HUDEP-2 (cell line): ENCODE results near the gene ACLY.
A peak's percentile ranks its signal among the peaks of the same experiment; 100 is the strongest.
"Not testable (repeated sequence)": the region's sequence is repeated elsewhere in the genome, so short reads cannot be mapped to it uniquely, and the experiment has no call there.

ENCODE experiments used
- DNase-seq, 76 experiments: peaks; one replicate each; lab custom pipeline; 2025; ENCODE audit not compliant: unreplicated experiment in 76 of 76; lab: John Stamatoyannopoulos, UW

The ACLY gene

DNA sequence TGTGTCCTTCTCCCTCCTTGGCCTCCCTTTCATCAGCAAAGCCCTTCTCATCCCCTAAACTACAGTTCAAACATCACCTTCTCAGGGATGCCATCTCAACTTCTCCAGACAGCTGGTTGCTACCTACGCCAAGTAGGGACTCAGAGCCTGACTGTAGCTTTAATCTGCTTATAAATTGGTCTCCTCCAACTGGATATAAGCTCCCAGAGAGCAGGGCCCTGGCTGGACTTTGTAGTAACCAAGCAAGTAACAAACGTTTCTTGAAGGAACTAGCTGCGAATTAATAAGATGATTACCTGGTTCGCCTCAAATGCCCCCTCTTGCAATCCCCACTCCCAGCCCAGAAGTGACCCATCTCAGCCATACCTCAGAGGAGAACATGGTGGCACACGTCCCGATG is 36.0 kb downstream of the ACLY start:
- DNase-seq: no peak

- no peak for DNase-seq
These were observed 38.6 kb downstream of the ACLY start for GRCh38 chr17:41880130-41880529.

- DNase-seq: not testable (repeated sequence)
These were observed 44.5 kb downstream of the ACLY start for GRCh38 chr17:41874293-41874670.

- no peak for DNase-seq
These were observed 45.0 kb downstream of the ACLY start for GRCh38 chr17:41873559-41874292.

GRCh38 chr17:41871789-41872188 is 47.0 kb downstream of the ACLY start:
- no peak for DNase-seq

GRCh38 chr17:41870627-41871026 is 48.1 kb downstream of the ACLY start:
- no peak for DNase-seq

DNA sequence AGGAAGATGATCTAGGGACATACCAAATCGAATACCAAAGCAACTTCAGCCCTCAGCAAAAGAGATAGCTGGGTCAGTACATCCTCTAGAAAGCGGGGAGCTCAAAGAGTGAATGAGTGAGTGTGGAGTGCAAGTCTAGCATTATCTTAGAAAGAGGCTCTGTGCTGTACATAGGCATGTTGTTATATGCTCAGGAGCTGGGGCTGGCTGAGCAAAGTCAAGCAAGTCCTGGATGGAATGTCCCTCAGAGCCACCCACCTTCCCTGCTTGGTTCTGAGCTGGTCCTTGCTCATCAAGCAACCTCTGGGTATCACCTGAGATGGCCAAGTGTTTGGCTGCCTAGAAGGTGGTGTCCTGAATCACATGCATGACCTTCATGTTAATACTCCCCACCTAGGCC is 48.7 kb downstream of the ACLY start:
- DNase-seq: no peak

DNA sequence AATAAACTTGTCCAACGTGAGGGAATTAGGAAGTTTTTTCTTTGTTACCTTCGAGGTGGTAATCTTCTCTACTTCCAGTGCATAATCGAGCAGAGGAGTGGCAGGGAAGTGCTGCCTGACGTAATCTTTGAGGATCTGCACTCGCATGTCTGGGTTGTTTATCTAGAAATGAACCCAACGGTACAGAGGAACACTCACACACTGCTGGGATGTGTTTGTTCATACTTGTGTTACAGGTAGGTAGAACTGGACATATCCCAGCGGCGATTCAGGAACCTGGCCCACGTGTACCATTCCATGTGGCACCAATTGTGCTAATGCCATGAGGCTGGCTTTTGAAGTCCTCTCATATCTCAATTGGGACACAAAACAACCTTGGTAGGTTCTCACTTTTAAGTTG is 49.3 kb downstream of the ACLY start:
- DNase-seq: peak in 1 of 76 experiments; percentile 8

GRCh38 chr17:41868568-41868967 is 50.2 kb downstream of the ACLY start:
- DNase-seq: no peak

DNA sequence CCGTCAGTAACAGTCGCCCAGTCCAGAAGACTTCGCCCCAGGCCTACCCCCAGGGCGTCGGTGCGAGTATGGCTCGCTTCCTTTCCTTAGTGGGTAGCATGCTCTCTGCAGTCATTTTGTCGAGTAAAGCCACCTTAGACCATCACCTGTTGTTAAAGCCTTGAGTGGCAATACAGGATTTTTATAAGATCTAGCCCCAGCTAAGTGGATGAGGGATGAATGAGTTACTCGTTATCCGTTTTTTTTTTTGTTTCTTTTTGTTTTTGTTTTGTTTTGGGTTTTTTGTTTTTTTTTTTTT is 53.2 kb downstream of the ACLY start:
- peak in 1 of 76 experiments; percentile 27 for DNase-seq

DNA sequence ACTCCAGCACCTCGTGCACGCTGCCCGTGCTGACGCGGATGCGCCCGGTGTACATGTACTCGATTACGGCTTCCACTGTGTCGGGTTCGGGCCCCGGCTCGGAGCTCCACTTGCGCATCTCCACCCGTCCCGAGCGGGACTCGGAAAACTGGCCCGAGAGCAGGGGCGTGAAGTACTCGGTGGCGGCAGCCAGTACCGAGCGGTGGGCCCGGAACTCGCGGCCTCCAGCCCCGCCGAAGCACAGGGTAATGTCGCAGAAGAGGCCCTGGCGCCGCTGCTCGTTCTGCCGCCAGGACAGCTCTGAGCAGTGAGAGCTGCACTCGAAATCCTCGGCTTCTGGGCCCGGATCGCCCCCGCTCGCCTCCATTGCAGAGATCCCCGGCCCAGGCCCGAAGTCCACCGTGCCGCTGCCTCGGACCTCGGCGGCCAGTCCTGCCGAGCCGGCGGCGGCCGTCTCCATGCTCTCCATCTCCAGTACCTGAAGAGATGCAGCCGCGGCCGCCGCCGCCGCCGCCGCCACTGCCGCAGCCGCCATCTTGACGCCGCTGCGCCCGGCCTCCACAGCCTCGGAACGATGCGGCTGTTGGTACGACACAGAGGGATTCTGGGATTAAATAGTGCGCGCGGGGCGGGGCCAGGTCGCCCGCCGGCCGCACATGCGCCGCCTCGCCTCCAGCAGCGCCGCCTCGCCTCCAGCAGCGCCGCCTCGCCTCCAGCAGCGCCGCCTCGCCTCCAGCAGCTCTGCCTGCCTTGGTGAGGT is 53.7 kb downstream of the ACLY start, which contains the start of gene KLHL11:
TSS of gene KLHL11 (minus strand) at position 588 of the 760 bp plus-strand sequence. CDS start at position 535, 53 bp downstream.
- peak in 74 of 76 experiments; percentile 15 to 91 (median 76) for DNase-seq

DNA sequence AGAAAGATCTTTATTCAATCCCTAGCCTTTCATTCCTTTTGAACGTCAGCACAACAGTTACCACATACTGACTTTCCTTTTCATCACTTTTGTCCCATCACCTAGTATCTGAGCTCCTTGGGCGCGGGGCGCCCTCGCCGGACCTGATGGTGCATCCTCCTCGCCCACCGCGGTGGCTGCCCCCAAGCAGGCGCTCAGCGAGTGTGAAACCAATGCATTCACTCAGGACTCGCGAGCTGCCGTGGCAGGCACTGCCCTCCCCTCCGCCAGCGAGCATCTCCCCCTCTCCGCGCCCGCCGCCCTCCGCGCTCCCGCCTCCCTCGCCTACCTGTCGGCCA is 54.3 kb downstream of the ACLY start:
- peak in 1 of 76 experiments; percentile 27 for DNase-seq

- DNase-seq: no peak
These were observed 55.5 kb downstream of the ACLY start for GRCh38 chr17:41863074-41863848.

DNA sequence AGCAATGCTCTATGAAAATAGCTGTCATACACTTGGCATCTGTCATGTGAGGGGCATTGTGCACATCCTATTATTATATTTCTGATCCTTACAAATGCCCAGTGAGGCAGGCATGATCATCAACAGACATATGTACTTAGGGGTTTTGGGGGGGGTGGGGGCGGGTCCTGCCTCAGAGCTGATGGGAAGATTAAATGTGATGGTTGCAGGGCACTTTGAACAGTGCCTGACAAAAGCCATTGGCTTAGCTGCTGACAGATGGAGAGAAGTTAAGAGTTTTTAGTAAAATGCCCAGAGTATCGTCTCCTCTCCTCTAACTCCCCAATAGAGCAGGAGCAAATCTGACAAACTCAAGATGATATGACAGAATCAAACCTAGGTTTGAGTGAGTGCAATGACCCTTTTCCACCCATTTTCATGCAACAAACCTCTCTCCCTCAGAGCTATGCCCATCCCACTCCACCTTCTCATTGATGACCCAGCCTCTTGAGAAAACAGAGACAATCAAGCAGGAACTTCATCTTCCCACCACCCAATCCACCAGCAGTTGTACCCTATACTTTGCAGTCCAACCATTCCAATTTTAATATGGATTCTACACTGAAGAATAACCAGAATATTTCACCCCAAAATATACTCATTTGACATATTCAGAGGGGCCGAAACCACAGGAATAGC is 58.4 kb downstream of the ACLY start:
- no peak for DNase-seq

DNA sequence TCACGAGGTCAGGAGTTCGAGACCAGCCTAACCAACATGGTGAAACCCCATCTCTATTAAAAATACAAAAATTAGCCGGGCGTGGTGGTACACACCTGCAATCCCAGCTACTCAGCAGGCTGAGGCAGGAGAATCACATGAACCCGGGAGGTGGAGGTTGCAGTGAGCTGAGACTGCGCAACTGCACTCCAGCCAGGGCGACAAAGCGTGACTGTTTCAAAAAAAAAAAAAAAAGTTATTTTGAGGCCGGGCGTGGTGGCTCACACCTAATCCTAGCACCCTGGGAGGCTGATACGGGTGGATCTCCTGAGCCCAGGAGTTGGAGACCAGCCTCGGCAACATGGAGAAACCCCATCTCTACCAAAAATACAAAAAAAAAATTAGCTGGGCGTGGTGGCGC is 67.4 kb downstream of the ACLY start:
- DNase-seq: not testable (repeated sequence)

- DNase-seq: no peak
These were observed 69.3 kb downstream of the ACLY start for GRCh38 chr17:41849251-41849990.

- DNase-seq: no peak
These were observed 70.0 kb downstream of the ACLY start for GRCh38 chr17:41848788-41849187.

DNA sequence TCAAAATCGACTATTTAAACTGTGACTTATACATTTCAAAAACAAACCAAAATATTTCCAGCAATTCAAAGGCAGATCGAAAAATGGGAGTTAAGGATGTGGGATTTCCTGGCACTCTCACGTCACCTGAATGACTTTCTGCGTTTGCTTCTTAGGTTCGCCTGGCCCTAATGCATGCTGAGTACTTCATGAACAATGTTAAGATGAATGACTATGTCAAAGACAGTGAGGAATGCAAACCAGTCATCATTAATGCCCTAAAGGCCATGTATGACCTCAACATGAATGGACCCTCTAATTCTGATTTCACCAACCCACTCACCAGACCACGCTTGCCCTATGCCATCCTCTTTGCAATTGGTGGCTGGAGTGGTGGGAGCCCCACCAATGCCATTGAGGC is 73.8 kb downstream of the ACLY start:
- DNase-seq: no peak

DNA sequence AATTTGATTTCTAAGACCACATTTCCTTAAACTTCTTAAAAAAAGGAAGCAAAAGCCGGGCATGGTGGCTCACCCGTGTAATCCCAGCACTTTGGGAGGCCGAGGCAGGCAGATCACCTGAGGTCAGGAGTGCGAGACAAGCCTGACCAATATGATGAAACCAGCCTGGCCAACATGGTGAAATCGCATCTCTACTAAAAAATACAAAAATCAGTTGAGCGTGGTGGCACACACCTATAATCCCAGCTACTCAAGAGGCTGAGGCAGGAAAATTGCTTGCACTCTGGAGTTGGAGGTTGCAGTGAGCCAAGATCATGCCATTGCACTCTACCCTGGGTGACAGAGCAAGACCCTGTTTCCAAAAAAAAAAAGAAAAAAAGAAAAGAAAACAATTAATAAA is 78.0 kb downstream of the ACLY start:
- DNase-seq: not testable (repeated sequence)

- DNase-seq: not testable (repeated sequence)
These were observed 79.3 kb downstream of the ACLY start for GRCh38 chr17:41839448-41839847.
